IPS-NIHi11 (cell line): ENCODE measurements around the gene UBAP1L.
"Not testable (repeated sequence)": the region's sequence is repeated elsewhere in the genome, so short reads cannot be mapped to it uniquely, and the experiment has no call there.

Experiments
- DNase-seq: peaks from one replicate; pipeline ENCODE4 v3.0.0; 2012; ENCODE audit warnings: mixed read lengths, low spot score

The UBAP1L gene

DNA sequence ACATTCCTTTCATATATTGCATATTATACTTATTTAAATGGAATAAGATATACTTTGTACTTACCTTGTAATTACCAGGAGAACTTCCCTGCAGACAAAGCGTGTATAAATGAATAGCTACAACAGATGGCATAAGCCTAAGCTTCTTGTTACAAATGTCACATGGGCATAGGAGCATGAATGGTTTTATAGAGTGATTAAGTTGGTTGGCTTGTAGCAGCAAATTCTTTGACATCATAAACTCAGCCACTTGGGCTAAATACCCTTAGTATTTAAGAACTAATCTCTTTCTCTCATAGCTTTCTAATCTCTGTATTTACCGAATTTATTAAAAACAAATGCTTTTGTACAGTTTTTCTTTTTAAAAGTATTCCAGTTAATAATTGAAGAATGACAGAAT lies at the start of gene UBAP1L:
UBAP1L (minus strand) TSS at position 115 of the 400 bp plus-strand sequence. CDS start 8,985 bp downstream, outside the sequence.
- DNase-seq: no peak

DNA sequence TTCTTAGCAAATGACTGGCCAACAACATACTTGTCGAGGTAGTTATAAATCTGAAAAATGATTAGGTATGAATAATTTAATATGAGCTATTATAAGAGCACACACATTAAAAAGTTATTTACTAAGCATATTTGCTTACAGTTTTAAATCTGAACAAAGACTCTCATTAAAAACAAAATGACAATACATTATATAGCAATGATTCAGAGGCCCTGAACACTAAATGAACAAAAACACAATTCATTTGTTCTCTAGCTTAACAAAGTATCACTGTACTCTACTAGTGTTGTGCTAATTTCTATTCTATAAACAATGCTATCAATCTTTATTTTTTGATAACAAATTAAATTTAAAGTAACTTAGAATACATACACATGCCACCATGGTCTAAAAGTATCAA lies 49.1 kb upstream of the UBAP1L start:
- DNase-seq: no peak

DNA sequence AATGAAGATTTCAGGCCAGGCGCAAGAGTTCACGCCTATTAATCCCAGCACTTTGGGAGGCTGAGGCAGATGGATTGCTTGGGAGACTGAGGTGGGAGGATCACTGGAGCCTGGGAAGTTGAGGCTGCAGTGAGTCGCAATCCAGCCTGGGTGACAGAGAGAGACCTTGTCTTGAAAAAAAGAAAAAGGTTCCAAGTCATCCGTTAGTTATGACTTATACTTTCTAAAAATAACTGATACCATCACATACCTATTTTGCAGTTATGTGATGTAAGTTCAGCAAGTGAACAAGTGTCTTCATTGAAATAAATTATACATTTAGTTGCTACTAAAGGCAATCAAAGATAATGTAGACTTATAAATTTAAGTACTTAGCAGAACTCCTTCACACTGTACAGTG lies 48.0 kb upstream of the UBAP1L start:
- DNase-seq: no peak

DNA sequence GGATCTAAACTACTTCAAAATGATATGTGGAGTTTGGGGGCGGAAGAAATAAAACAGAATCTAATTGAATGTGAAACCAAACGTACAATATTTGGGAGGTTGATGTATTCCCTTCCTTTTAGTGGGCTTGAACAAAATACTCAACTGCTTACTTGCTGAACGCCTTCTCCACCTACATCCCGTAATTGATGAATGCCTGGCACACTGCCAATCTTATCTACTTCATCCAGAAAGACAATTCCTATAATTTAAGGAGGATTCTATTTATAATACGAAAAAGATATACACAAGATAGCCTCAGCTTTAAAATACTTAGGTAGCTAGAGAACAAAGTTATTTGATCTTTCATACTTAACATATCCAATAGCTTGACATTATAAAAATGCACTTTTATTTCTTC lies 41.7 kb upstream of the UBAP1L start:
- no peak for DNase-seq

DNA sequence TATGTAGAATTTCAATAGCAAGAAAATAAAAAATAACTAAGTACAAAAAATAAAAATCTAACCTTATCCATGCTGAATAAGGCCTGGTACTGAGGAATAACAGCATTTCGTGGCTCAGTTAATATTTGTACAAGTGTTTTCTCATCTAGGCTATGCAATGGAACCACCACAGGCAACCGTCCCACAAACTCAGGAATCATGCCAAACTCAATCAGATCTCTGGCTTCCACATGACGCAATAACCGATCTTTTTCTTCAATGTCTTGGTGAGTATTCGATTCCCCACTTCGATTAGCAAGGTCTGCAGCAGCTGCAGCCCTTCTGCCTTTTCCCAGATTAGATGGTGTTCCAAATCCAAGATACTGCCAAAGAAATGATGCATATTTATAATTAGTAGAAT lies 39.7 kb upstream of the UBAP1L start:
- DNase-seq: no peak

DNA sequence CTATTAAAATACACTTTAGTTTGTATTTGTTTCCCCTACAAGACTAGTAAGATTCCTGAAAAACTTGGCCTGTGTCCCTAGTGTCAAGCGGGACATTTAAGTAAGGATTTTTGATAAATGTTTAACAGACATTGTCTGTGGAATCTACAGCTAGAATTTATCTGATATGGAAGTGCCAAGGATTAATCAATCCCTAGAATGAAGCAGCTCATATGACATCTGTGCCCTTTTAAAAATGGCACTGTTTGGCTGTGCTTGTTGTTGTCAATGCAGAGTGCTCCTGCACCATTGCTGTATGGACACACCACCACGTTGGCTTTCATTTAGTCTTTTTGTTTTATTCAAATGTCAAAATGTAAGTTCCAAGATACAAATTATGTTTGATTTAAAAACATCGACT lies 32.9 kb upstream of the UBAP1L start:
- DNase-seq: no peak

DNA sequence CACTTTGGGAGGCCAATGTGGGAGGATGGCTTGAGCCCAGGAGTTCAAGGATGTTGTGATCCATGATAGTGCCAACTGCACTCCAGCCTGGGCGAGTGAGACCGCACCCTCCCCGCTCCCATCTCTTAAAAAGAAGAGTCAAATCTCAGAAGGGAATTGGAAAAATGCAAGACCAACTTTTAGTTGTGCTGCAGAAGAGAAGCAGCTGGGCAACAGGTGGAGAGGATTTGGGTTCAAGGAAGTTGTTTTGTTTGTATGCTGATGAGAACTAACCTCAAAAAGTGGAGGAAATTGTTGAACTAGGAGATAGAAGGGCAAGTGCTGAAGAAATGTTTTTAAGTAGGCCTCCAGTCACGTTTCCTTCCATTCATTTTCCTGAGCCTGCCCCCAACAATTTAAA lies 31.4 kb upstream of the UBAP1L start:
- DNase-seq: no peak

DNA sequence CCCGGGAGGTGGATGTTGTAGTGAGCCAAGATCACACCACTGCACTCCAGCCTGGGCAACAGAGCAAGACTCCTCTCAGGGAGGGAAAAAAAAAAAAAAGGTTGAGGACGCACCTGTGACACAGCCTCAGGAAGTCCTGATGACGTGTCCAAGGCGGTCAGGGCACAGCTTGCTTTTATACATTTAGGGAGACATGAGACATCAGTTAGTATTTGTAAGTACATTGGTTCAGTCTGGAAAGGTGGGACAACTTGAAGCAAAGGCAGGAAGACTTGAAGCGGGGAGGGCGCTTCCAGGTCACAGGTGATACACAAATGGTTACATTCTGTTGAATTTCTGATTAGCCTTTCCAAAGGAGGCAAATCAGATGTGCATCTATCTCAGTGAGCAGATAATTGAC lies 23.6 kb upstream of the UBAP1L start:
- DNase-seq: not testable (repeated sequence)

DNA sequence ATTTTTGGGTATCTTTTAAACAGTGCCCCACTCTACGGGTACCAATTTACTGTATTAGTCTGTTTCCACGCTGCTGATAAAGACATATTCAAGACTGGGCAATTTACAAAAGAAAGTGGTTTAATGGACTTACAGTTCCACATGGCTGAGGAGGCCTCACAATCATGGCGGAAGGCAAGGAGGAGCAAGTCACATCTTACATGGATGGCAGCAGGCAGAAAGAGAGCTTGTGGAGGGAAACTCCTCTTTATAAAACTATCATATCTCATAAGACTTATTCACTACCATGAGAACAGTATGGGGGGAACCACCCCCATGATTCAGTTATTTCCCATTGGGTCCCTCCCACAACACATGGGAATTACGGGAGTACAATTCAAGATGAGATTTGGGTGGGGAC lies 22.9 kb upstream of the UBAP1L start:
- not testable (repeated sequence) for DNase-seq

DNA sequence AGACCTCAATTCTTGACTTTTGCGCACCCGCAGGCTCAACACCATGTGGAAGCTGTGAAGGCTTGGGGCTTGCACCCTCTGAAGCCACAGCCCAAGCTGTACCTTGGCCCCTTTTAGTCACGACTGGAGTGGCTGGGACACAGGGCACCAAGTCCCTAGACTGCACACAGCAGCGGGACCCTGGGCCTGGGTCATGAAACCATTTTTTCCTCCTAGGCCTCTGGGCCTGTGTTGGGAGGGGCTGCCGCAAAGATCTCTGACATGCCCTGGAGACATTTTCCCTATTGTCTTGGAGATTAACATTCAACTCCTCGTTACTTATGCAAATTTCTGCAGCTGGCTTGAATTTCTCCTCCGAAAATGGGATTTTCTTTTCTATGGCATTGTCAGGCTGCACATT lies 22.1 kb upstream of the UBAP1L start:
- not testable (repeated sequence) for DNase-seq

DNA sequence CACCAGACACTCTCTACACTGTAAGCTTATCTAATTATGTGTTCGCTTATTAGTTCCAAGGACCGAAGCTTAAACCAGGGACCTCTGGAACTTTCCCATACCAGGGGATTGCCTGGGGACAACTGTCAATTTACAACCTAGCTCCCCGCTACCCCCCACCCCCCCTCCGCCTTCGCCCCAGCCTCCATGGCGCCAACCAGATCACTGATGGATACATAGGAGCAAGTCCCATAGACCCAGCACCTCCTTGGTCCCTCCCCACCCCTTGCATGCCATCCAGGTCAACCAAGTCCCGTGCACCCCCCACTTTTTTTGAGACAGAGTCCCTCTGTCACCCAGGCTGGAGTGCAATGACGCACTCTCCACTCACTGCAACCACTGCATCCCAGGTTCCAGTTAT lies 19.5 kb upstream of the UBAP1L start:
- DNase-seq: no peak

DNA sequence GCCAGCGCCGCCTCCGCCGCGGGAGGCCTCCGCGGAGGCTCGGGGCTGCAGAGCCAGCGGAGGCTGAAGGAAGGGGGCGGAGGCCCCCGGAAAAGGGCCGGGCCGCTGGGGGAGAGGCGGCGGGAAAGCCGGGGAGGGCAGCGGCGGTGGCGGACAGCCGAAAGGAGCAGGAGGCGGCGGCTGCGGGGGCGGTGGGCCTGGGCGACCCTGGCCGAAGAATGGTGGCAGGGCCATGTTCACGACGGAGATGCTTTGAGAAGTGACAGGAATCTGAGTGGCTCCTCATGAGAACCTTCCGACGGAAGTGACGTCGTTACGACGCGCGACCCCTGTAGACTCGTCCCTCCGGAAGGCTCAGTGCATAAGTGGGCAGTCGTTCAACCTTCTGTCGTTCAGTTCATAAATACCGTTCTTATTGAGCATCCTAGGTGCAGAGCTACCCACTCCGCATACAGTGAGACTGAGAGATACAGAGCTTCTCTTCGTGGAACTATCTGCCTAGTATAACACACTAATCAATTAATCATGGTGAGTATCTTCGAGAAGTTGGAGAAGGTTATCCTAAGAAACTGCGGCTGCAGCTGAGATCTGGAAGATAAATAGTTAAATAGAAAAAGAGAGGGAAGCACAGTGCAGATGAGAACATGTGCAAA lies 18.7 kb upstream of the UBAP1L start, which contains the start of gene PDCD7:
PDCD7 (minus strand) TSS at position 261 of the 653 bp plus-strand sequence; CDS start at position 234, 27 bp downstream.
- DNase-seq: peak; percentile 100

DNA sequence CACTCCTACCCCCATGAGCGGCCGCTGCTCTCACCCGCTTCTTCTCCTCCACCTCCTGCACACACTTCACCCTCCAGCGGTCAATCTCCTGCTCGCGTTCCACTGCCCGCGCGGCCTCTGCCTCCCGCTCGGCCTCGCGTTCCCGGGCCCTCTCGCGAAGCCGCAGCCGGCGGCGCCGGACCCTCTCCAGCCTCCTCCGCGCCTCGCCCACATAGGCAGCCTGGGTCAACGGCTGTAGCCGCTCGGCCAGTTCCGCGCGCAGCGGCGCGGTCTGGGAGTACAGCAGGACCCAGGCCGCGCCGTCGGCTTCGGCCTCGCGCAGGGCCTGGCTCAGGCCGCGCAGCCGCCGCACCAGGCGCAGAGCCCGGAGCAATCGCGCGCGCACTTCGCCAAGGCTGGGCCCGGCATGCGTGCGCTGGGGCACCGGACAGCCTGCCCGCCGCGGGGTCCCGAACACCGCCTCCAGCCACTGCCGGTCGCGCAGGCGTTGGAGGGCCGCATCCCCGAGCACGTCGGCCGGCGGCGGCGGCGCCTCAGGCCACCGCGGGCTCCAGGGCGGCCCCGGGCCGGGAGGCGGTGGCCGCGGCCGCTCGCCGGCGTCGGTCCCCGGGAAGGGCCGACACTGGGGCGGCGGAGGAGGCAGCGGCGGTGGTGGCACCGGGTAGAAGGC lies 18.0 kb upstream of the UBAP1L start:
- DNase-seq: peak; percentile 91

DNA sequence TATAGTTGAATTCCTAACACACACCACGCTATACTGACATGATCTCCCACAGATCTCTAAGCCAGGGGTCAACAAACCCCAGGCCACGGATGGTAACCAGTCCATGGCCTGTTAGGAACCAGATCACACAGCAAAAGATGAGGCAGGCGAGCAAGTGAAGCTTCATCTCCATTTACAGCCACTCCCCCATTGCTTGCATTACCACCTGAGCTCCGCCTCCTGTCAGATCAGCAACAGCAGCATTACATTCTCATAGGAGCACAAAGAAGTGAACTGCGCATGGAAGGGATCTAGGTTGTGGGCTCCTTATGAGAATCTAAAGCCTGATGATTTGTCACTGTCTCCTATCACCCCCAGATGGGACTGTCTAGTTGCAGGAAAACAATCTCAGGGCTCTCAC lies 15.9 kb upstream of the UBAP1L start:
- DNase-seq: peak; percentile 29

DNA sequence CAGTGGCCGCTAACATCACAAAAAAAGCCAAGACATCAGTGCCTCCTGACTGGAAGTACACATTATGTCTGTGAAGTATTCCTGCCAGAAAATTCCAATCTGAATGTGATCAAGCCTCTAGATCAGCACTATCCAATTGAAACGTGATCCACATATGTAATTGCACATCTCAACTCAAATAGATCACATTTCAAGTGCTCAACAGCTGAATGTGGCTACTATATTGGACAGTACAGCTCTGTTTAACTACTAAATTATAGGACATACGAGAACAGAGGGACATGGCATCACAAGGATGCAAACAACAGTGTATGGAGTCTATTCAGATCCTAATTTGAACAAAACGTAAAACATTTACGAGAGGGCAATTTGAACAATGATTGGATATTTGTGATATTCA lies 542 bp upstream of the UBAP1L start:
- DNase-seq: no peak

DNA sequence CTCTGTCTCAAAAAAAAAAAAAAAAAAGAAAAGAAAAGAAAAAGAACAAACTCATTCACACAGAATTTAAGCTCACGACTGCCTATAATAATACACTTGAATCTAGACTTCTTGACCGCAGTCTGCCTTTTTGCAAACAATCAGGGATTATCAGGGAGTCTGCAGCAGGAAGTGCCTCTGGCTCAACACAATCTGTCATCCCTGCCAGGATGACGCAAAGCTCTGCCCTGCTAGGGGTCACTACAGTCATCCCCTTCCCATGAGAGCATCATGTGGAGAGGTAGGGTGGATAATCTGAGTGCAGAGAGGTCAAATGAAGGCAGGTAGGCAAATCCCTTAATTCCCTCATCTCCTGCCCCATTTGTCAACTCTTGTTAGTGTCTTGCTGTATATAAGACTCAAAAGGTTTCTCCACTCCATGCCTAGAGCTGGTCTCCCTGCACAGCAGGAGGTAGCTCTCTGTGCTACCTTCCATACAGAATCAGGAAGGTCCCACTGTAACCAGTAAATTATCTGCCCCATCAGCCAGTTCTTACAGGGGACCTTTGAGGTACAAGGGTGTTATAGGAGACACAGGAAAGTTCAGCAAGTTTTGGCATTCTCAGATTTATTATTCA lies 4.2 kb downstream of the UBAP1L start:
- no peak for DNase-seq

DNA sequence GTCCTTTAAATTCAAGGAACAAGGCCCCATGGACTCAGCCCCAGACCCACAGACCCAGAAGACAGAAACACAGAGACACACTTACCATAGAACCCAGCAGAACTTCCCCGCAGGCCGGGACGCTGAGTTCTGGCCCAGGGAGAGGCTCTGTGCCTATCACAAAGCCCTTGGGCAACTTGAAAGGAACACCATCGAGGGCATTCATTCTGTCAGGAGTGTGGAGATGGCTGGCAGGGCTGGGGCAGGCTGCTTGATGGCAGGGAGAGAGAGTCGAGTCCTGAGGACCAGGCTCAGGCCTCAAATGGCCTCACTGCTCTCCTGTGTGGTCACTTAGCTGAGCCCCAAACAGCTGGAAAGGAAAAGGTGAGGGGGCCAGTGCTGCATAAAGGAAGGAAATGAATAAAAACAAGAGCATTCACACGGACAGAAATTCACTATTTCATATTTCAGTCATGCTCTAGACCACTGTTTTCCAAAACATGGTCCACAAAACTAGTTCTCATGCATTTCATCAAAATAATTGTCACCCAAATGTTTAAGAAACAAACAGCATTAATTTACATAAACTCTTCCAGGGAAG lies 8.9 kb downstream of the UBAP1L start:
- no peak for DNase-seq

DNA sequence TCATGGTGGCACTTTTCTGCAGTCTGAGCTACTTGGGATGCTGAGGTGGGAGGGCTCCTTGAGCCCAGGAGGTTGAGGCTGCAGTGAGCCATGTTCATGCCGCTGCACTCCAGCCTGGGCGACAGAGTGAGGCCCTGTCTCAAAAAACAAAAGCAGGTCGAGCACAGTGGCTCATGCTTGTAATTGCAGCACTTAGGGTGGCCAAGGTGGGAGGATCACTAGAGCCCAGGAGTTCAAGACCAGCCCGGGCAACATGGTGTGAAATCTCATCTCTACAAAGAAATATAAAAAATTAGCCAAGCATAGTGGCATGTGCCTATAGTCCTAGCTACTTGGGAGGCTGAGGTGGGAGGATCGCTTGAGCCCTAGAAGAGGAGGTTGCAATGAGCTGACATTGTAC lies 10.0 kb downstream of the UBAP1L start:
- DNase-seq: no peak

DNA sequence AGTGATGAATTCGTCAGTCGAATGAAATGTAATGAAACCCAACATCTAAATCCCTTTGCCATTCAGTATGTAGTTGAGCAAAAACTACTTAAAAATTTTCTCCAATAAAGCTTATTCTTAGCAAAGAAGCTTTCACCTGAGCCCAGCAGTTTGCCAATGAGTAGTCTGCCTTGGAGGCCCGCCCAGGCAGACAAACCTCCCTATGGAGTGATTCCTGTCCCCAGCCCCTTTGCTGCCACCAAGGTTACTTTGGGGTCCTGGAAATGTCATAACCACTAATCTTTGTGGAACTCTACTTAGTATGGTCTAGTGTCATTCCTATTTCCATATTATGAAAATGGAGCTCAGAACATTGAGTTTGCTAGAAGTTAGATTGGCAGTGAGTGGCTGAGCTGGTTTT lies 12.1 kb downstream of the UBAP1L start:
- DNase-seq: no peak

DNA sequence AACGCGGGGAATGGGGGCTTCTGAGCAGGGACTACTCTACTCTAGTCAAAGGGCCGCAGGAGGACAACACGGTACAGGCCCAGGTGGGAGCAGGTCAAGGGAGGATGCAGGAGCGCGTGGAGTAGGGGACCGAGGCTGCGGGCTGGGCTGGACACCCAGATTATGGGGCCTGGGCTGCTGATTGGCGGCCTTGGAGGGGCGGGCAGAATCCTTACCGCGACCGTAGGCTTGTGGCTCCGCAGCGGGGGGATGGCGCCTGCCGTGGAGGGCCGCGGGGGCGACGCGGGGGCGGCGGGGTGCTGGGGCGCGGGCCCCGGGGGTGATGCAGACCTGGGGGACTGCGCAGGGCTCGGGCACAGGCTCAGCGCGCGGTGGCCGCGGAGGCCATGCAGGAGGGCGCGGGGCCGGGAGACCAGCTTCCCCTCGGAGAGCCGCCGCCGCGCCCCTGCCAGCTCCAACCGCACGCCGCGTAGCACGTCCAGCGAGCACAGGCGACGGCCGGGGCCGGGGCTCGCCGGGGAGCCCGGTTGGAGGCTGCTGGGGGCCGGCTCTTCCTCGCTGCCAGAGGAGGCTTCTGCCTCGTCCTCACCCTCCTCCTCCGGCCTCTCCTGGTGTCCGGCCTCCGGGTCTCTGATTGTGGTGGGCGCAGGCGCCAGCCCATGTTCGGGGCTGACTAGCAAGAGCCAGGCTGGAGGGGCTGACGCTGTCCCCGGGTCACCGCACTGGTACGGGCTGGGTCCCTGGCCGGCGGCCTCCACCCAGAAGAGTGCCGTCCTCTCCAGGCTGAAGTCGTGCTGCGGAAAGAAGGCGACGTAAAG lies 12.9 kb downstream of the UBAP1L start:
- peak; percentile 75 for DNase-seq

DNA sequence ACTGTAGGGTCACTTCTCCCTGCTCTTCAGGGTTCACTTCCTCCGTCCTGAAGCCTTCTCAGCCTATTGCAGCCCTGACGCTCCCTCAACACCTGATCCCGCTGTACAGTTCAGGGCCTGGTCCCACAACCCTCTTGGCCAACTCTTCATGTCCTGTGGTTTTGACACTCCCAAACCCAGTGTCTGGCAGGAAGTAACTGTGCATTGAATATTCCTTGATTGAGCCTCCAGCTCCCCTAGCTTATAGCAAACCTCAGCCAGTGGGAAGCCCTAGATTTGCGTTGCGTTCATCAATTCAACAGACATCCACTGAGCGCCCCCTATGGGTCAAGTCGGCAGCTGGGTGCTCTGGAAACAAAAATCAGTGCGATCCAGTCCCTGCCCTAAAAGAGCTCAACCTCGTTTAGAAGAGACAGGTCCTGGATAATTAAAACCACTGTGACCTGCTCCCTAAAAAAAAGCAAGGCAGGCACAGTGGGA lies 13.5 kb downstream of the UBAP1L start:
- peak; percentile 82 for DNase-seq

DNA sequence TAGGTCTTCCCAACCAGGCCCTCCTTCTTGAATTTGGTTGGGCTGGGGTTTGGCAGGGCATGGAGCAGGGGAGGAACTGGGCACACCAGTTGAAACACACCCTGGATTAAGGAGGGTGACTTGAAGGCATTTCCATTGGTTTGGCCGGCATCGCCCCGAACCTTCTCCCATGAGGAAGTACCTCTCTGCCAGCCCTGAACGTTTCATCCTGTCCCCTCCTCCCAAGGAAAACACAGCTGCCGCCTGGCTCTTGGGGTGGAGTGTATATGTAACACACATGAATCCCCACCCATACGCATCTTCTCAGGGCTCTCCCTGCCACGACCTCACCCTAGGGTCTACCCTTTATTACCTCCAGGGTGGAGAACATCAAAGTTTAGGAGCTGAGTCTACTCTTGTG lies 14.6 kb downstream of the UBAP1L start:
- DNase-seq: no peak
